ENCODE results near the gene SPATA33. TPM values are rescaled to one million over a fixed set of nuclear protein-coding genes. Genes with fewer than 3 reads are reported as not detected.

SPATA33 gene
- total RNA-seq, 1 experiment from 2014 or later, result 17.4 TPM

DNA sequence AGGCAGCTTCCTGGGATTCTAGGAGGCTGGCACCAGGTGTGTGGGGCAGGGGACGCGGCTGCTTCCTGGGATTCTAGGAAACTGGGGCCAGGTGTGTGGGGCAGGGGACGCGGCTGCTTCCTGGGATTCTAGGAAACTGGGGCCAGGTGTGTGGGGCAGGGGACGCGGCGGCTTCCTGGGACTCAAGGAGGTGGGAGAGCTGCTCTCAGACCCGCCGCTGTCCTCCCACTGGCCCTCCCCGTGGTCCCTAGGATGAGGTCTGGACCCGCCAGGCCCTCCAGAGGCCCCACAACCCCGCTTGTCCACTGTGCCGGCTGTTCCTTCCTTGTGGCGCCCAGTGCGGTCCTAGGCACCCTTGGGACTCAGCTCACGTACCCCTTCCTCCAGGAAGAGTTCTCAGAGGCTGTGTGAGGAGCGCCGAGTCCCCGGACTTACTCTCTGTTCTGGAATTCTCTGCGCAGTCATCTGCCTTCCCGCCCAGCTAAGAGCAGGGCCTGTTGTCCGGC is 43.6 kb upstream of the SPATA33 start:
- no peaks in the 10 kb centered on the region; the same call in 1 of the 2 replicates for H3K4me1 ChIP-seq (ENCODE audit: insufficient read depth, low read length)
- H3T11ph ChIP-seq (ENCODE audit: low read length), result no peak overlapping the region
- Mint-ChIP-seq H3K4me1 (peaks cover 6 to 19% of the 10 kb centered on the region in 2 experiments), H3K27me3 (ENCODE audit: low read depth) (no peaks in the 10 kb centered on the region; the same call in 1 of the 2 replicates), H3K27ac (no peak overlapping the region), H3K4me3 (no peak overlapping the region; a peak in 2 of 5 replicates), H3K9me3 (peaks cover 0 to 2% of the 10 kb centered on the region in 2 experiments; a peak in 1 of 5 replicates), H3K36me3 (ENCODE audit: insufficient read depth in 1 of 3, low read depth in 3 of 3) (peaks cover 0 to 5% (median 3%) of the 10 kb centered on the region in 3 experiments; a peak in 3 of 7 replicates)
- H3K23ac ChIP-seq (ENCODE audit: insufficient read length, low read depth, low read length), result no peak overlapping the region
- H2BK120ac ChIP-seq (ENCODE audit: low read depth, low read length, poor library complexity, severe bottlenecking), result no peak overlapping the region
- H2AK5ac ChIP-seq (ENCODE audit: insufficient read length, low read length), result no peak overlapping the region
- no peak overlapping the region for H2AFZ ChIP-seq (ENCODE audit: low read length)
- no peak overlapping the region for H3K4ac ChIP-seq (ENCODE audit: low read depth, low read length)
- H3K4me2 ChIP-seq (ENCODE audit: insufficient read depth, insufficient read length, low read length), result no peak overlapping the region
- no peak overlapping the region for H2BK20ac ChIP-seq (ENCODE audit: low read depth, low read length, poor library complexity, severe bottlenecking)
- H3K27me3 ChIP-seq (ENCODE audit: insufficient read depth, low read length), result no peaks in the 10 kb centered on the region
- no peaks in the 10 kb centered on the region for H3K9me3 ChIP-seq (ENCODE audit: control insufficient read depth, low read depth, low read length)
- TF ChIP-seq, protein P1, sequence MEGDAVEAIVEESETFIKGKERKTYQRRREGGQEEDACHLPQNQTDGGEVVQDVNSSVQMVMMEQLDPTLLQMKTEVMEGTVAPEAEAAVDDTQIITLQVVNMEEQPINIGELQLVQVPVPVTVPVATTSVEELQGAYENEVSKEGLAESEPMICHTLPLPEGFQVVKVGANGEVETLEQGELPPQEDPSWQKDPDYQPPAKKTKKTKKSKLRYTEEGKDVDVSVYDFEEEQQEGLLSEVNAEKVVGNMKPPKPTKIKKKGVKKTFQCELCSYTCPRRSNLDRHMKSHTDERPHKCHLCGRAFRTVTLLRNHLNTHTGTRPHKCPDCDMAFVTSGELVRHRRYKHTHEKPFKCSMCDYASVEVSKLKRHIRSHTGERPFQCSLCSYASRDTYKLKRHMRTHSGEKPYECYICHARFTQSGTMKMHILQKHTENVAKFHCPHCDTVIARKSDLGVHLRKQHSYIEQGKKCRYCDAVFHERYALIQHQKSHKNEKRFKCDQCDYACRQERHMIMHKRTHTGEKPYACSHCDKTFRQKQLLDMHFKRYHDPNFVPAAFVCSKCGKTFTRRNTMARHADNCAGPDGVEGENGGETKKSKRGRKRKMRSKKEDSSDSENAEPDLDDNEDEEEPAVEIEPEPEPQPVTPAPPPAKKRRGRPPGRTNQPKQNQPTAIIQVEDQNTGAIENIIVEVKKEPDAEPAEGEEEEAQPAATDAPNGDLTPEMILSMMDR (conservative IDR thresholded peaks at IDR 0.05), result no peak
- H2BK5ac ChIP-seq (ENCODE audit: insufficient read length, low read length), result no peak overlapping the region
- no peak for DNase-seq
- H4K20me1 ChIP-seq (ENCODE audit: control insufficient read depth, insufficient read depth, insufficient read length), result no peaks in the 10 kb centered on the region
- H4K5ac ChIP-seq (ENCODE audit: insufficient read length, low read depth, low read length), result no peak overlapping the region
- H3K79me1 ChIP-seq (ENCODE audit: insufficient read depth, low read depth, low read length, poor library complexity, severe bottlenecking), result no peaks in the 10 kb centered on the region
- H3K79me2 ChIP-seq (ENCODE audit: insufficient read depth, low read length), result no peaks in the 10 kb centered on the region
- no peak overlapping the region for H3K9ac ChIP-seq (ENCODE audit: extremely low read depth, insufficient read length, low read length)
- H2BK15ac ChIP-seq (ENCODE audit: low read depth, low read length), result no peak overlapping the region
- H4K91ac ChIP-seq (ENCODE audit: insufficient read length, low read depth, low read length), result no peak overlapping the region
- H2BK12ac ChIP-seq (ENCODE audit: insufficient read length, low read depth, low read length), result no peak overlapping the region
- WGBS (ENCODE audit: extremely low coverage, insufficient read length, low lambda C conversion rate), result no CpG with 5 or more reads among the region's 22 CpGs
- no peak overlapping the region for H4K8ac ChIP-seq (replicated peaks; ENCODE audit: insufficient read length, low read depth, low read length)
- no peaks in the 10 kb centered on the region for H3K23me2 ChIP-seq (ENCODE audit: insufficient read length, low read depth, low read length, poor library complexity, severe bottlenecking)
- no peak overlapping the region for H3K27ac ChIP-seq (ENCODE audit: insufficient read length, low read depth, low read length)
- no peak overlapping the region for H3K56ac ChIP-seq (ENCODE audit: insufficient read length, low read depth, low read length)
- no peak overlapping the region for H3K18ac ChIP-seq (ENCODE audit: insufficient read length, low read depth, low read length)
- no peak overlapping the region for H3K14ac ChIP-seq (ENCODE audit: insufficient read depth, low read length)
